A673 (cell line): ENCODE measurements around the gene CYP3A7.

Experiments used
- CTCF ChIP-seq: fragments of 300-800, 200-600 bp; sonication (generic); conservative IDR thresholded peaks from 2 replicates; pipeline ENCODE4 v1.5.1; 2017; ENCODE audit warnings: low read depth, mild to moderate bottlenecking, antibody characterized with exemption, low read length, moderate library complexity, mixed read lengths
- EZH2 ChIP-seq: fragments of 200-600 bp; sonication (generic); IDR thresholded peaks from 2 replicates; pipeline ENCODE4 v1.6.1; 2017; ENCODE audit warnings: borderline replicate concordance, low read depth, mild to moderate bottlenecking, mixed read lengths, antibody characterized with exemption, low read length; ENCODE audit not compliant: poor library complexity, severe bottlenecking

- TF ChIP-seq CTCF: no peak
- no peak for TF ChIP-seq EZH2
Measured at GRCh38 chr7:99730992-99731391, 4.0 kb downstream of the CYP3A7 start.
